SK-N-SH (cell line): ENCODE data around the gene NEDD8. TPM values are rescaled to one million over a fixed set of nuclear protein-coding genes. Genes with fewer than 3 reads are reported as not detected.

Experiments used
- CTCF ChIA-PET: fragments of 300-600, 350-600 bp; formaldehyde crosslinking; extraction: SDS; loops from one replicate; lab custom pipeline; 2021; lab: Yijun Ruan, JAX
- POLR2A ChIA-PET: fragments of 350-600 bp; sonication (Branson Sonifier 250); formaldehyde crosslinking; extraction: SDS; loops from one replicate; lab custom pipeline; 2020; ENCODE audit warnings: antibody characterized with exemption, inconsistent platforms; lab: Yijun Ruan, JAX
- DNase-seq: peaks from one replicate; pipeline ENCODE4 v3.0.0; 2012
- H2AFZ ChIP-seq: fragments of 200-600 bp; sonication (generic); 2 replicates; pipeline ENCODE4 v1.8.1; 2016; ENCODE audit warnings: antibody characterized with exemption, mild to moderate bottlenecking, low read depth
- H3F3A ChIP-seq: fragments of 200-600 bp; sonication (generic); replicated peaks from 2 replicates; pipeline ENCODE3; 2016; ENCODE audit warnings: antibody characterized with exemption, mild to moderate bottlenecking; ENCODE audit not compliant: insufficient read depth
- H3K27ac ChIP-seq, 2 experiments: fragments of 200-500 bp in 1 of 2; fragments of 200-600 bp in 1 of 2; sonication (Bioruptor generic) in 1 of 2; sonication (generic), shearing (Covaris generic) in 1 of 2; 2 replicates each; pipeline versions ENCODE4 v1.5.1 to v1.6.1; 2014 to 2016; ENCODE audit warnings: low read depth in 2 of 2, inconsistent platforms in 1 of 2, low read length in 1 of 2, mild to moderate bottlenecking in 1 of 2, mixed read lengths in 1 of 2
- H3K27me3 ChIP-seq: fragments of 200-600 bp; sonication (generic), shearing (Covaris generic); 2 replicates; pipeline ENCODE4 v1.6.1; 2016; ENCODE audit warnings: mixed run types; ENCODE audit not compliant: insufficient read depth
- H3K36me3 ChIP-seq, 2 experiments: fragments of 200-500 bp in 1 of 2; fragments of 200-600 bp in 1 of 2; sonication (Bioruptor generic) in 1 of 2; sonication (generic) in 1 of 2; replicated peaks in 1 of 2; 2 replicates each; pipeline versions ENCODE3 to v1.5.1; 2014 to 2016; ENCODE audit warnings: low read length in 1 of 2, mild to moderate bottlenecking in 1 of 2; ENCODE audit not compliant: insufficient read depth in 2 of 2, control insufficient read depth in 1 of 2
- H3K4me1 ChIP-seq, 2 experiments: fragments of 200-500 bp in 1 of 2; fragments of 200-600 bp in 1 of 2; sonication (Bioruptor generic) in 1 of 2; sonication (generic), shearing (Covaris generic) in 1 of 2; 2 replicates each; pipeline versions ENCODE4 v1.5.1 to v1.6.1; 2014 to 2016; ENCODE audit warnings: low read depth in 1 of 2, low read length in 1 of 2, mixed run types in 1 of 2; ENCODE audit not compliant: insufficient read depth in 2 of 2, control insufficient read depth in 1 of 2
- H3K4me2 ChIP-seq: fragments of 200-600 bp; sonication (generic), shearing (Covaris generic); 2 replicates; pipeline ENCODE4 v1.6.1; 2017; ENCODE audit warnings: mixed run types
- H3K4me3 ChIP-seq, 2 experiments: fragments of 200-500 bp in 1 of 2; fragments of 200-600 bp in 1 of 2; sonication (Bioruptor generic) in 1 of 2; sonication (generic), shearing (Covaris generic) in 1 of 2; 2 replicates each; pipeline versions ENCODE4 v1.5.1 to v1.8.1; 2014 to 2016; ENCODE audit warnings: low read depth in 2 of 2, inconsistent platforms in 1 of 2, low read length in 1 of 2, mild to moderate bottlenecking in 1 of 2, mixed read lengths in 1 of 2, moderate library complexity in 1 of 2
- H3K79me2 ChIP-seq: fragments of 200-600 bp; sonication (generic); 2 replicates; pipeline ENCODE4 v1.8.1; 2017; ENCODE audit warnings: mild to moderate bottlenecking; ENCODE audit not compliant: insufficient read depth
- H3K9ac ChIP-seq: fragments of 200-600 bp; sonication (generic); 2 replicates; pipeline ENCODE4 v1.6.1; 2017; ENCODE audit warnings: mixed run types
- H3K9me2 ChIP-seq: fragments of 200-600 bp; sonication (generic); 2 replicates; pipeline ENCODE4 v1.6.1; 2017; ENCODE audit warnings: mixed run types
- H3K9me3 ChIP-seq: fragments of 200-600 bp; sonication (generic); 2 replicates; pipeline ENCODE4 v1.6.1; 2017; ENCODE audit warnings: mixed run types, mild to moderate bottlenecking, moderate library complexity
- H4K20me1 ChIP-seq: fragments of 200-600 bp; sonication (generic); 2 replicates; pipeline ENCODE4 v1.6.1; 2017; ENCODE audit warnings: mild to moderate bottlenecking, mixed run types; ENCODE audit not compliant: insufficient read depth
- ELF1 ChIP-seq: IDR thresholded peaks from 2 replicates; pipeline ENCODE4 v1.4.0; 2012
- IRF3 ChIP-seq: fragments of 150-350 bp; IDR thresholded peaks from 2 replicates; pipeline ENCODE4 v1.6.1; 2016; ENCODE audit warnings: mild to moderate bottlenecking, low read depth, low read length
- MXI1 ChIP-seq: IDR thresholded peaks from 2 replicates; pipeline ENCODE4 v1.6.1; 2012; ENCODE audit warnings: mild to moderate bottlenecking, low read depth, low read length, improper control_type of control experiment
- NFIC ChIP-seq: IDR thresholded peaks from 2 replicates; pipeline ENCODE4 v1.4.0; 2012; ENCODE audit warnings: borderline replicate concordance
- RCOR1 ChIP-seq: fragments of 150-350 bp; IDR thresholded peaks from 2 replicates; pipeline ENCODE4 v1.6.1; 2017; ENCODE audit warnings: antibody characterized with exemption, low read length
- RFX5 ChIP-seq: IDR thresholded peaks from 2 replicates; pipeline ENCODE4 v1.6.1; 2012; ENCODE audit warnings: mild to moderate bottlenecking, improper control_type of control experiment, low read length
- SIN3A ChIP-seq: IDR thresholded peaks from 2 replicates; pipeline ENCODE4 v1.6.1; 2012; ENCODE audit warnings: low read depth, mild to moderate bottlenecking, low read length, moderate library complexity, borderline replicate concordance
- SMC3 ChIP-seq: IDR thresholded peaks from 2 replicates; pipeline ENCODE4 v1.6.1; 2012; ENCODE audit warnings: low read depth, low read length, improper control_type of control experiment
- TEAD4 ChIP-seq: IDR thresholded peaks from 2 replicates; pipeline ENCODE4 v1.4.0; 2012; ENCODE audit warnings: mild to moderate bottlenecking, borderline replicate concordance; ENCODE audit not compliant: insufficient read depth
- WGBS: methylation state at CpG from one replicate; pipeline ENCODE4 v1.1.6; 2017; ENCODE audit warnings: low lambda C conversion rate; 5-methylcytosine and 5-hydroxymethylcytosine counted together
- polyA plus RNA-seq, 3 experiments: library from polyadenylated mRNA; depleted of rRNA; stranded (reverse); fragments of >200 nt; gene quantifications; 2 replicates each; pipeline ENCODE4 v1.2.3, GENCODE V29; 2012
- TF ChIP-seq, protein P1 (sequence below): fragments of 200-600 bp; sonication (generic); IDR thresholded peaks from 2 replicates; pipeline ENCODE4 v1.6.1; 2017; ENCODE audit warnings: antibody characterized with exemption, mild to moderate bottlenecking, moderate library complexity

Gene NEDD8
- polyA plus RNA-seq, 1 of the 3 experiments (the other 2 are of a cell fraction): 534 TPM

DNA sequence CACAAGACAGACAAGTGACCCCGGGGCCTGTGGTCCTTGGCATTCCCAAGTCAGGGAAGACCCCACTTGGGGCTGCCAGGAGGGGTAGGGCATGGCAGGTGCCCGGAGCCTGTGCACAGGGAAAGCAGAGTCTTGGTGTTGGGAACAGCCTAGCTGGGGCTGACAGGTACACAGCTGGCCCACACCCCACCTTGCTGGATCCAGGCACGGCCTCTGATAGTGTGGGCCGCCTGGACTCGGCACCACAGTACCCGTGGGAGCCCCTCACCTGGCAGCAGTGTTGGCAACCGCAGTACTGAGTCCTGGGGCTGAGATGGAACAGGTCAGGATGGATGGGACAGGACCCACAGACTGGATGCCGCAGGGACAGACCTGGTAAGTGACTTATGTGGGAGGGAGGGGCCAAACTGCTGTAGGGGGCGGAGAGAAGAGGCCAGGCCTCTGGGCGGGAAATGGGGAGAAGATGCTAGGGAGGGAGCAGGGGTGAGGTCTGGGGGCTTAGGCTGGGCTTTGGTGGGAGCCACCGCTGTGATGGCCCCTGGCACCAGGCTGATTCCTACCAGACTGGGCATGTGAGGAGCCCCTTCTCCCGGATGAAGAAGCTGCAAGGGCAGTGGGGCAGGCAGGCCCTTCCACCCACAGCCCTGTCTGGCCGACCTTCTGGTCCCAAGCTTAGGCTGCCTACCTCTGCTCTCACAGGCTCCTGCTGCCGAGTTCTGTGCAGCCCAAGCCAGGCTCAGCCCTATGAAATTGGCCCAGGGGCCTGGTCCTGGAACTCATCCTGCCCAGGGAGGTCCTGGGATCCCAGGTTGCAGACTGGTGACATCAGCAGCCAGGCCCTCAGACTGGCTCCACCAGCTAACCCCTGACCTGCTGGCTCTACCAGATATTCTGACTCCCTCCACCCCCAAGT, 30.9 kb upstream of the NEDD8 start, which contains the start of gene TGM1:
Gene TGM1 (minus strand): TSS at position 357 of the 913 bp plus-strand sequence. CDS start 825 bp downstream, outside the sequence.
- no peak for DNase-seq
- CTCF ChIA-PET: interaction anchor here (0.6 to 3.7 kb wide), 5 partner anchors 17 to 75 kb away, joined by 3 to 20 read pairs (median 5); partner anchors contain the start of genes CIDEB and TINF2
- POLR2A ChIA-PET: no interaction called here

GRCh38 chr14:24261969-24262327, 29.8 kb upstream of the NEDD8 start:
- H3K27me3 ChIP-seq: no peaks in the 10 kb centered on the region
- peaks cover 0 to 3% of the 10 kb centered on the region in 2 experiments; a peak in 1 of 4 replicates for H3K4me1 ChIP-seq
- H3K4me2 ChIP-seq: no peak overlapping the region
- no peak overlapping the region for H2AFZ ChIP-seq
- H4K20me1 ChIP-seq: no peaks in the 10 kb centered on the region
- H3K9me3 ChIP-seq: no peaks in the 10 kb centered on the region
- no peak overlapping the region for H3K9ac ChIP-seq
- no peak for DNase-seq
- ChIA-PET CTCF (interaction anchor here (1.1 to 3.7 kb wide), 3 partner anchors 19 to 46 kb away, joined by 4 to 20 read pairs (median 5); partner anchors contain the start of genes CIDEB and TINF2), POLR2A (interaction anchor here (1.5 kb wide), 1 partner anchor 9 kb away, joined by 5 read pairs; no protein-coding TSS in a partner anchor)
- no peak for TF ChIP-seq SIN3A
- TF ChIP-seq, protein P1, sequence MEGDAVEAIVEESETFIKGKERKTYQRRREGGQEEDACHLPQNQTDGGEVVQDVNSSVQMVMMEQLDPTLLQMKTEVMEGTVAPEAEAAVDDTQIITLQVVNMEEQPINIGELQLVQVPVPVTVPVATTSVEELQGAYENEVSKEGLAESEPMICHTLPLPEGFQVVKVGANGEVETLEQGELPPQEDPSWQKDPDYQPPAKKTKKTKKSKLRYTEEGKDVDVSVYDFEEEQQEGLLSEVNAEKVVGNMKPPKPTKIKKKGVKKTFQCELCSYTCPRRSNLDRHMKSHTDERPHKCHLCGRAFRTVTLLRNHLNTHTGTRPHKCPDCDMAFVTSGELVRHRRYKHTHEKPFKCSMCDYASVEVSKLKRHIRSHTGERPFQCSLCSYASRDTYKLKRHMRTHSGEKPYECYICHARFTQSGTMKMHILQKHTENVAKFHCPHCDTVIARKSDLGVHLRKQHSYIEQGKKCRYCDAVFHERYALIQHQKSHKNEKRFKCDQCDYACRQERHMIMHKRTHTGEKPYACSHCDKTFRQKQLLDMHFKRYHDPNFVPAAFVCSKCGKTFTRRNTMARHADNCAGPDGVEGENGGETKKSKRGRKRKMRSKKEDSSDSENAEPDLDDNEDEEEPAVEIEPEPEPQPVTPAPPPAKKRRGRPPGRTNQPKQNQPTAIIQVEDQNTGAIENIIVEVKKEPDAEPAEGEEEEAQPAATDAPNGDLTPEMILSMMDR: no peak
- no peak for TF ChIP-seq RFX5
- TF ChIP-seq RCOR1: no peak
- no peak for TF ChIP-seq ELF1
- TF ChIP-seq MXI1: no peak
- WGBS: 97% methylated on average over 5 of the region's 19 CpGs
- no peak overlapping the region for H3K27ac ChIP-seq
- H3K4me3 ChIP-seq: no peak overlapping the region
- peaks cover 5% of the 10 kb centered on the region for H3F3A ChIP-seq
- peaks cover 3 to 14% of the 10 kb centered on the region in 2 experiments for H3K36me3 ChIP-seq
- H3K79me2 ChIP-seq: no peaks in the 10 kb centered on the region
- H3K9me2 ChIP-seq: no peaks in the 10 kb centered on the region

More for the DNA sequence above, 30.9 kb upstream of the NEDD8 start, which contains the start of gene TGM1:
- peaks cover 0 to 17% of the 10 kb centered on the region in 2 experiments for H3K36me3 ChIP-seq
- H3K4me2 ChIP-seq: no peak within 1 kb of the TSS
- no peaks in the 10 kb centered on the region for H3K27me3 ChIP-seq
- no peaks in the 10 kb centered on the region for H3K9me2 ChIP-seq
- no peaks in the 10 kb centered on the region for H3K9me3 ChIP-seq
- no peaks in the 10 kb centered on the region for H3K79me2 ChIP-seq
- no peak for TF ChIP-seq TEAD4
- TF ChIP-seq NFIC: no peak
- TF ChIP-seq IRF3: no peak
- no peak for TF ChIP-seq SIN3A
- no peak for TF ChIP-seq SMC3
- no peak within 1 kb of the TSS for H3K4me3 ChIP-seq
- H2AFZ ChIP-seq: no peak within 1 kb of the TSS
- H3K27ac ChIP-seq: no peak within 1 kb of the TSS
- 85% methylated on average over 3 of the region's 14 CpGs for WGBS
- no peaks in the 10 kb centered on the region for H4K20me1 ChIP-seq
- no peak within 1 kb of the TSS for H3K9ac ChIP-seq
- H3K4me1 ChIP-seq: peaks cover 0 to 3% of the 10 kb centered on the region in 2 experiments; a peak in 1 of 4 replicates
- H3F3A ChIP-seq: no peaks in the 10 kb centered on the region
